ENCODE data around the gene ABCC8. TPM values are rescaled to one million over a fixed set of nuclear protein-coding genes. Genes with fewer than 3 reads are reported as not detected.

The ABCC8 gene
- total and polyA plus RNA-seq, 4 experiments from 2014 or later: not detected

DNA sequence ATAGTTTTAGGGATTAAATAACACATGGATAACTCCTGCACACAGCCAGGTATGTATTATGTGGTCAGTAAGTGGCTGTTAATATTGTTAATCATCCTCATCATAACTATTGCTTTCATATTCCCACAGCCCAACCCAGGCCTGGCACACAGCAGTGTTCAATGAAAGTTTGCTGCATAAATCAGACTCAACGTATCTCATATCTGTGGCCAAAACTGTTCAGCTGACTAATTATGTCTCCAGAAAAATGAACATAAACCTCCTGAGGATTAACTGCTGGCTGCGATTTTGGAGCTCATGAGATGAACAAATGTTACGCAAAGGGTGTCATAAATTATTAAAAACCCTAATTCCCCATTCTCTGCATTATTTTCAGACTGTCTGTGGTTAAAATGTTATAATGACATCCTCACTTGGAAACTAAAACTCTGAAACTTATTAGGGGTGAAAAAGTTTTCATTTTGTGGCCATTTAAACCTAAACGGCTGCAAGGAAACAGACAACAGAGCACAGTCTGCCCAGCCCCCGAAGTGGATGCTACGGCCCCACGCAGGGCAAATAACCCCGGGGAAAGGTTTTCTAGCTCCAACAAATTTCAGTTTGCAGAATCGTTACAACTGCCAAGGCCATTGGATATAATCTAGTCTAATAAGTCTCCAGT is 17.3 kb downstream of the ABCC8 start:
- DNase-seq: no peak
- H3K9me3 Mint-ChIP-seq: peaks cover 0 to 1% (median 0%) of the 10 kb centered on the region in 8 donors
- no peaks in the 10 kb centered on the region for H3K4me1 Mint-ChIP-seq
- intact Hi-C loops (cut with micrococcal nuclease): no loop called here
- Histone ChIP-seq H3K4me3 (ENCODE audit: low read length in 2 of 2) (no peak overlapping the region), H3K27me3 (ENCODE audit: insufficient read depth, low read length) (no peaks in the 10 kb centered on the region), H3K27ac (ENCODE audit: low read depth, low read length) (no peak overlapping the region), H3K36me3 (ENCODE audit: insufficient read depth, low read length) (no peaks in the 10 kb centered on the region), H3K4me1 (ENCODE audit: insufficient read depth, low read length) (no peaks in the 10 kb centered on the region), H3K9me3 (ENCODE audit: control insufficient read depth in 1 of 2, low read length in 2 of 2) (no peaks in the 10 kb centered on the region)
- peaks cover 8 to 9% of the 10 kb centered on the region in 2 donors for H3K27me3 Mint-ChIP-seq
- ChIA-PET POLR2A (ENCODE audit: partially characterized antibody) (no interaction called here), CTCF (ENCODE audit: partially characterized antibody) (interaction anchor here (0.8 kb wide), 1 partner anchor 70 kb away, joined by 3 read pairs; no protein-coding TSS in a partner anchor)
- no peak overlapping the region for H3K4me3 Mint-ChIP-seq
- H3K27ac Mint-ChIP-seq: no peak overlapping the region
- H3K36me3 Mint-ChIP-seq: no peaks in the 10 kb centered on the region

DNA sequence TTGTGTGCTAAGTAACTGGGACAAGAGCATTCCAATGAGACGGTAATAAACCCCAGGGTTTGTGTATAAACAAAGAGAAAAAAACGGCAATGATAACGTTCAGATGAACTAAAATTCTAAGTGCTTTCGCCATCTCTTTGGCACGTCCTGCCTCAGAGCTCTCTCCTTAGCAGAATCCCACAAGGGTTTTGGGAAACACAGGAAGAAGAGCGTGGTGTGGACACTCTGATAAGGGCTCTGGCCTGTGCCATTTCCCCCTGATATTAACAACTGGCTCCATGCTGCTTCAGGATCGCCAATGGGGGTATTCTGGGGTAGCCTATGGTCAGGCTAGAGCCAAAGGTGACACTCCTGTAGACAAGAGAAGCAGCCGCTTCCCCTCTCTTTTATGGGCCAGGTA is 18.4 kb downstream of the ABCC8 start:
- H3K4me3 ChIP-seq (ENCODE audit: low read length in 2 of 2): no peak overlapping the region
- no peaks in the 10 kb centered on the region for H3K27me3 ChIP-seq (ENCODE audit: insufficient read depth, low read length)
- no peak for DNase-seq
- Mint-ChIP-seq H3K4me3 (no peak overlapping the region), H3K27me3 (peaks cover 6 to 13% of the 10 kb centered on the region in 2 donors), H3K4me1 (no peaks in the 10 kb centered on the region), H3K9me3 (peaks cover 0 to 1% (median 0%) of the 10 kb centered on the region in 8 donors), H3K36me3 (no peaks in the 10 kb centered on the region), H3K27ac (no peak overlapping the region)
- no peak overlapping the region for H3K27ac ChIP-seq (ENCODE audit: low read depth, low read length)
- no peaks in the 10 kb centered on the region for H3K9me3 ChIP-seq (ENCODE audit: control insufficient read depth in 1 of 2, low read length in 2 of 2)
- ChIA-PET POLR2A (ENCODE audit: partially characterized antibody) (no interaction called here), CTCF (ENCODE audit: partially characterized antibody) (interaction anchor here (1.4 kb wide), 1 partner anchor 74 kb away, joined by 3 read pairs; no protein-coding TSS in a partner anchor)
- intact Hi-C loops (cut with micrococcal nuclease): no loop called here
- H3K4me1 ChIP-seq (ENCODE audit: insufficient read depth, low read length): no peaks in the 10 kb centered on the region
- H3K36me3 ChIP-seq (ENCODE audit: insufficient read depth, low read length): no peaks in the 10 kb centered on the region

DNA sequence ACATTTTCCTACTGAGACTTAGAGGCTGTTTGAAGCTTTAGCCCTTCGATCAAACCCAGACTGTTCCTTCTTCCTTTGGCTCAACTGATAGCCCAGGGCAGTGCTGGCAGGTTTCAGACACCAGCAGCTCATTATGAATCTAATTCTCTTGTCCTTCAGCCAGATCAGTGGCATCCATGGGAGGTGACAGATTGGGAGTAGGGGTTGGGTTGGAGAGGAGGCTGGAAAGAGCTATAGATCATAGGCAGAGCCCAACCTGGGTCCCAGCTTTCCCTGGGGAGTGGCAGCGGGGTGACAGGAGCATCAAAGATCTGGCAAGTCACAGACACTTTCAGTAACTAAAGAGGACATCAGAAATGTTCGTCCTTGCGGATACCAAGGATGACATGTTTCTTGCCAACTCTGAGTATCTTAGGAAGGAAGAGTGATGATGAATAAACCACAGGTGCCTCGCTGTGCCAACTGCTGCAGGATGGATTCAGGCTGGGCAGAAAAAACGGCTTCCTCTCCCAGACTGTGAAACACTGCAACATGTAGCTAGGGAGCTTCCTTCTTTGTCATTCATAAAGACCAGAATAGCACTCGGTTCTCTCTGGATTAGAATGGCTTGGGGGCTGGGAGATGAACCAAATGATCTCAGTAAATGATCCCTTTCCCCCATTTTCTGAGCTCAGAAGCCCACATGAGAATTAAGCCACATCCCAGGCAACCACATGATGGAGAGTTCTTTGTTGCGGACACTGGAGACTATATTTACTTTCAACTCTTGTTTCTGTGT is 19.1 kb downstream of the ABCC8 start:
- Histone ChIP-seq H3K4me1 (ENCODE audit: insufficient read depth, low read length) (no peaks in the 10 kb centered on the region), H3K36me3 (ENCODE audit: insufficient read depth, low read length) (no peaks in the 10 kb centered on the region), H3K27me3 (ENCODE audit: insufficient read depth, low read length) (no peaks in the 10 kb centered on the region), H3K4me3 (ENCODE audit: low read length in 2 of 2) (no peak overlapping the region), H3K27ac (ENCODE audit: low read depth, low read length) (no peak overlapping the region), H3K9me3 (ENCODE audit: control insufficient read depth in 1 of 2, low read length in 2 of 2) (no peaks in the 10 kb centered on the region)
- DNase-seq: no peak
- ChIA-PET CTCF (ENCODE audit: partially characterized antibody) (interaction anchor here (1.4 kb wide), 1 partner anchor 74 kb away, joined by 3 read pairs; no protein-coding TSS in a partner anchor), POLR2A (ENCODE audit: partially characterized antibody) (no interaction called here)
- Mint-ChIP-seq H3K4me3 (no peak overlapping the region), H3K9me3 (peaks cover 0 to 1% (median 0%) of the 10 kb centered on the region in 8 donors), H3K27ac (no peak overlapping the region), H3K4me1 (no peaks in the 10 kb centered on the region), H3K27me3 (peaks cover 6 to 14% of the 10 kb centered on the region in 2 donors), H3K36me3 (no peaks in the 10 kb centered on the region)
- intact Hi-C loops (cut with micrococcal nuclease): no loop called here

DNA sequence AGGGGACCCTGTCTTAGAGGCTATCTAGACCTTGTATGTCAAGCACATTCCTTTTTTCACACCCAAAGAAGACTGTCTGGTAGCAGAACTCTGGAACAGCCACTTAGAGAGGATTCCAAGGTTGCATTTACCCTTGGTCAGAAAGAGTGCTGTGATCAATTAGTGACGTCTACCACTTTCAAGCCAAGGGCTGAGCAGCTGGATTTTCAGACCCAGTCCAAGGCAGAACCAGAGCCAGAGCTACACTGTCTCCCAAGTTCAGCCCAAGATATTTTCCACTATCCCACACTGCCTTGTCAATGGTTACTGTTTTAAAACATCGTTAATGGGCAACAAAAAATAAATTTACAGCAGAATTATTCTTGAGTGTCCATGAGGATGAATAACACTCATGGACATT is 24.0 kb downstream of the ABCC8 start:
- Mint-ChIP-seq H3K36me3 (no peaks in the 10 kb centered on the region), H3K4me3 (no peak overlapping the region), H3K4me1 (no peaks in the 10 kb centered on the region), H3K27me3 (peaks cover 6 to 25% of the 10 kb centered on the region in 2 donors), H3K9me3 (peaks cover 0 to 1% (median 0%) of the 10 kb centered on the region in 8 donors), H3K27ac (no peak overlapping the region)
- intact Hi-C loops (cut with micrococcal nuclease): no loop called here
- DNase-seq: no peak
- POLR2A ChIA-PET (ENCODE audit: partially characterized antibody): no interaction called here
- H3K27me3 ChIP-seq (ENCODE audit: insufficient read depth, low read length): no peaks in the 10 kb centered on the region
- no peaks in the 10 kb centered on the region for H3K36me3 ChIP-seq (ENCODE audit: insufficient read depth, low read length)
- H3K9me3 ChIP-seq (ENCODE audit: control insufficient read depth in 1 of 2, low read length in 2 of 2): no peaks in the 10 kb centered on the region
- H3K4me1 ChIP-seq (ENCODE audit: insufficient read depth, low read length): no peaks in the 10 kb centered on the region
- H3K4me3 ChIP-seq (ENCODE audit: low read length in 2 of 2): no peak overlapping the region
- H3K27ac ChIP-seq (ENCODE audit: low read depth, low read length): no peak overlapping the region
- CTCF ChIA-PET (ENCODE audit: partially characterized antibody): no interaction called here

DNA sequence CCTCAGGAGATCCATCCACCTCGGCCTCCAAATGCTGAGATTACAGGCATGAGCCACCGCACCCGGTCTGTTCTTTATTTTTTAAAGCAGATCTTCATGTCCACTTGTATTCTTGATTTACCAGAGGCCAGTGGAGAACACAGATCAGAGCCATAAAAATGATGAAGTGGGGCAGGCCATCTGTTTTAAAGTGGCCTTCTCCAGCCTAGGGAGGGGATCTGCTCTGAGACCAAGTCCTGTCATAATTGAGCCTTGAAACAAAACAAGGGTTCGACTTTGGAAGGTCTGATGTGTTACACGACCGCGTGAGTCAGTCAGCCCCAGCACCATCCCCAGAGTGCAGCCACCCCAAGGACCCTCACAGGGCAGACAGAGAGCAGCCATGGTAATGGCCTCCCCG is 27.5 kb downstream of the ABCC8 start:
- Mint-ChIP-seq H3K36me3 (no peaks in the 10 kb centered on the region), H3K4me1 (no peaks in the 10 kb centered on the region), H3K9me3 (no peaks in the 10 kb centered on the region), H3K27me3 (peaks cover 0 to 17% of the 10 kb centered on the region in 2 donors), H3K27ac (no peak overlapping the region), H3K4me3 (no peak overlapping the region)
- H3K27me3 ChIP-seq (ENCODE audit: insufficient read depth, low read length): no peaks in the 10 kb centered on the region
- CTCF ChIA-PET (ENCODE audit: partially characterized antibody): no interaction called here
- H3K27ac ChIP-seq (ENCODE audit: low read depth, low read length): no peak overlapping the region
- POLR2A ChIA-PET (ENCODE audit: partially characterized antibody): no interaction called here
- no peaks in the 10 kb centered on the region for H3K36me3 ChIP-seq (ENCODE audit: insufficient read depth, low read length)
- DNase-seq: no peak
- no peak overlapping the region for H3K4me3 ChIP-seq (ENCODE audit: low read length in 2 of 2)
- no peaks in the 10 kb centered on the region for H3K4me1 ChIP-seq (ENCODE audit: insufficient read depth, low read length)
- no peaks in the 10 kb centered on the region for H3K9me3 ChIP-seq (ENCODE audit: control insufficient read depth in 1 of 2, low read length in 2 of 2)
- intact Hi-C loops (cut with micrococcal nuclease): no loop called here

DNA sequence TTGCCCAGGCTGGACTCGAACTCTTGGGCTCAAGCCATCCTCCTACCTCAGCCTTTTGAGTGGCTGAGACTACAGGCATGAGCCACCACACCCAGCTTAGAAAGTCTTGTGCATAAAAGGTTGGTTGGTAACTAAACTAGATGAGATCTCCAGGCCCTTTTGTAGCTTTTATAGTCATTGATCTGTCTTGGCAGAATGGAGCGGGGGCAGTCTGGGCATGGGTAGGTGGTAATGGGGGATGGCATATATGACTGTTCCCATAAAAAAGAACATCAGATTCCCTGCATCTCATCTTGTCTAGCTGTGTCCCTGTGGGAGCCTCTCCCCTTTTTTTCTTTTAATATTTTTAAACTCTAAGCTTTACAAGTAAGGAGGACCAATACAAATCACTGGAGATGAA is 30.2 kb downstream of the ABCC8 start:
- no peaks in the 10 kb centered on the region for H3K36me3 ChIP-seq (ENCODE audit: insufficient read depth, low read length)
- no peak for DNase-seq
- intact Hi-C loops (cut with micrococcal nuclease): no loop called here
- ChIA-PET POLR2A (ENCODE audit: partially characterized antibody) (no interaction called here), CTCF (ENCODE audit: partially characterized antibody) (no interaction called here)
- Mint-ChIP-seq H3K9me3 (peaks cover 0 to under 1% (median 0%) of the 10 kb centered on the region in 8 donors), H3K27me3 (peaks cover 0 to 11% of the 10 kb centered on the region in 2 donors), H3K36me3 (no peaks in the 10 kb centered on the region), H3K4me1 (no peaks in the 10 kb centered on the region), H3K27ac (no peak overlapping the region), H3K4me3 (no peak overlapping the region)
- H3K9me3 ChIP-seq (ENCODE audit: control insufficient read depth in 1 of 2, low read length in 2 of 2): no peaks in the 10 kb centered on the region
- H3K27ac ChIP-seq (ENCODE audit: low read depth, low read length): no peak overlapping the region
- H3K4me1 ChIP-seq (ENCODE audit: insufficient read depth, low read length): no peaks in the 10 kb centered on the region
- no peak overlapping the region for H3K4me3 ChIP-seq (ENCODE audit: low read length in 2 of 2)
- no peaks in the 10 kb centered on the region for H3K27me3 ChIP-seq (ENCODE audit: insufficient read depth, low read length)

DNA sequence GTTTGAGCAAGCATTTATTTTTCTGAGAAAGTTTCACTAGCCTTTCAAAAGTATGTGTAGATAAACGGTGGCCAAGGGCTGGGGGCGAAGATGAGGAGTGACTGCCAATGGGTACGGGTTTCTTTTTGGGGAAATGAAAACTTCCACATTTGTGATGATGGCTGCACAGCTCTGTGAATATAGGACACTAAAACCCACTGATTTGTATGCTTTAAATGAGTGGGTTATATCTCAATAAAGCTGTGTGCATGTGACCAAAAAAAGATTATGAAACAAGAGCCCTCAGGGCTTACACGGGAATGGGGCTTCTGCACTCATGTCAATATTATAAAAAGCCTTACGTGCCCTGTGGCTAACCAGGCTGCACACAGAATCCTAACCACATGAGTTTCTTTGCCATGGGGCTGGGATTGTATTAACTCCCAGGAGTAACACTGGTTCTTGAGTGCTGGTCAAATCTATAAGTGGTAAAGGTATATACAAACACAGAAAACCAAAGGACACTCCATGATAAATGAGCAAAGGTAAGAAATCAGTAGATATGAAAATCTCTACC is 31.3 kb downstream of the ABCC8 start:
- Histone ChIP-seq H3K27ac (ENCODE audit: low read depth, low read length) (no peak overlapping the region), H3K4me1 (ENCODE audit: insufficient read depth, low read length) (no peaks in the 10 kb centered on the region), H3K36me3 (ENCODE audit: insufficient read depth, low read length) (no peaks in the 10 kb centered on the region), H3K9me3 (ENCODE audit: control insufficient read depth in 1 of 2, low read length in 2 of 2) (no peaks in the 10 kb centered on the region), H3K4me3 (ENCODE audit: low read length in 2 of 2) (no peak overlapping the region), H3K27me3 (ENCODE audit: insufficient read depth, low read length) (no peaks in the 10 kb centered on the region)
- CTCF ChIA-PET (ENCODE audit: partially characterized antibody): interaction anchor here (1.5 kb wide), 1 partner anchor 57 kb away, joined by 3 read pairs; no protein-coding TSS in a partner anchor
- POLR2A ChIA-PET (ENCODE audit: partially characterized antibody): no interaction called here
- Mint-ChIP-seq H3K27me3 (peaks cover 4 to 6% of the 10 kb centered on the region in 2 donors), H3K4me3 (no peak overlapping the region), H3K4me1 (no peaks in the 10 kb centered on the region), H3K9me3 (peaks cover 0 to 4% (median 0%) of the 10 kb centered on the region in 8 donors), H3K36me3 (no peaks in the 10 kb centered on the region), H3K27ac (no peak overlapping the region)
- no peak for DNase-seq
- intact Hi-C loops (cut with micrococcal nuclease): no loop called here
